ENCODE results near the gene SLC4A3.
A peak's percentile ranks its signal among the peaks of the same experiment; 100 is the strongest.

The SLC4A3 gene

GRCh38 chr2:219684721-219685689 lies 57.6 kb downstream of the SLC4A3 start:
- no peak for DNase-seq

DNA sequence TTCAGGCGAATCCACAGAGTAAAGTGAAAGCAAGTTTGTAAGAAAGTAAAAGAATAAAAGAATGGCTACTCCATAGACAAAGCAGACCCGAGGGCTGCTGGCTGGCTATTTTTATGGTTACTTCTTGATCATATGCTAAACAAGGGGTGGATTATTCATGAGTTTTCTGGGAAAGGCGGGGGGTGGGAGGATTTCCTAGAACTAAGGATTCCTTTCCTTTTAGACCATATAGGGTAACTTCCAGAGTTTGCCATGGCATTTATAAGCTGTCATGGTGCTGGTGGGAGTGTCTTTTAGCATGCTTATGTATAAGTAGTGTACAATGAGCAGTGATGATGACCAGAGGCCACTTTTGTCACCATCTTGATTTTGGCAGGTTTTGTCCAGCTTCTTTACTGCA lies 59.8 kb downstream of the SLC4A3 start:
- no peak for DNase-seq

- no peak for DNase-seq
Measured at GRCh38 chr2:219687882-219688559, 60.6 kb downstream of the SLC4A3 start.

DNA sequence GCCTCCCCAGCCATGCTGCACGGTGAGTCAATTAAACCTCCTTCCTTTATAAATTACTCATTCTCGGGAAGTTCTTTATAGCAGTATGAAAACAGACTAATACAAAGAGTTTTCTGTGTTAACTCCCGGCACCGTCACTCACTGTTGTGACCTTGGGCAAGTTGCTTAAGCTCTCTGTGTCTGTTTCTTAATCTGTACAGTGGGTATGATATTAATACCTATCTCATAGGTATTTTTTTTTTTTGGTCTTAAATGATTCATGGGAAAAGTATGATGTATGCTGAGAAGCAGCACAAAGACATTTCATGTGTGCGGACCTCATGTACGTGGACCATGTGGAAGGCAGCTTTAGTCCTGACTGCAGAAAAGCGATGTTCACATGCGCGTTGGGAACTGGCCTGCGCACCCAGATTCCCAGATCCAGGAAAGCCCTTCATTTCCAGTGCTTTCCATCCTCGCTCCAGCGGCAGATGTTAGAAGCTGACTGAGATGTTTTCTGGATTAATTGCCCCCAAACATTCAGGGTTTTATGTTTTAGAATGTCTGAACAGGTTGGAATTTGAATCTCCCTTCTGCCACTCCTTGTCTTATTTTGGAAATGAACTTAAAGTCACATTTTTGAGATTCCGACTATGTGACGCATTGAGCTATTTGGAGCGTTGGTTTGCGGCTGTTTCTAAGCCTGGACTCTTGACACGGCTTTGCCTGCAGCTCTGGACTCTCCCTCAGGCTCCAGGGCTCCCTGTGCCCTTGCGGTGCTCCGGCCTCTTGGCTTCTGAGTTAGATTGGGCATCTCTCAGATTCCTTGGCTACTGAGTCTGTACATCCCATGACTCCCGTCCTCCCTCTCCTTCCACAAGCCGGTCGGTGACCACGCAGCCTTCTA lies 61.4 kb downstream of the SLC4A3 start:
- DNase-seq: no peak

GRCh38 chr2:219689676-219690628 lies 62.5 kb downstream of the SLC4A3 start:
- peak; percentile 53 to 67 (median 63) for DNase-seq

- no peak for DNase-seq
Measured at GRCh38 chr2:219691571-219691970, 64.1 kb downstream of the SLC4A3 start.
